ENCODE measurements around the gene CD164. TPM values are rescaled to one million over a fixed set of nuclear protein-coding genes. Genes with fewer than 3 reads are reported as not detected.

CD164 gene
- total RNA-seq, 4 donors from 2014 or later = 87.2 to 198 (median 166) TPM

DNA sequence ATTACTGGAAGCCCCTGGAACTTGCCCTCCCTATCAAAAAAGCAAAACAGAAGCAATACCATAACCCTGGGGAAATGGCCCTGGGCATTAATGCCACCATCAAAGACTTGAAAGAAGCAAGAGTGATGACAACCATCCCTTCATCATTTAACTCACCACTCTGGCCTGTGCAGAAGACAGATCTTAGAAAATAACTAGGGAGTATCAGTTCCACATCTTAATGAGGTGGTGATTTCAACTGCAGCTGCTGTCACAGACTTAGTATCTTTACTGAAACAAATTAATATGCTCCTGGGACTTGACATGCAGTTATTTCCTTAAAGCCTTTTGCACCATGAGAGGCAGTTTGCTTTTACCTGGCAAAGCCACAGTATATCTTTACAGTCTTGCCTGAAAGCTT is 24.1 kb downstream of the CD164 start:
- Histone ChIP-seq H3K4me1 (peaks cover 0 to 9% (median 0%) of the 10 kb centered on the region in 3 donors), H3K9me3 (peaks cover 0 to 7% (median 0%) of the 10 kb centered on the region in 3 donors), H3K36me3 (peaks cover 0 to 95% of the 10 kb centered on the region in 2 donors), H3K27ac (no peak overlapping the region), H3K27me3 (no peaks in the 10 kb centered on the region), H3K4me3 (no peak overlapping the region)
- ATAC-seq = no peak
- TF ChIP-seq EP300 (IDR thresholded peaks at IDR 0.05) (no peak), POLR2AphosphoS5 (IDR thresholded peaks at IDR 0.05) (no peak), POLR2A (IDR thresholded peaks at IDR 0.05) (no peak)
- TF ChIP-seq, protein P1, sequence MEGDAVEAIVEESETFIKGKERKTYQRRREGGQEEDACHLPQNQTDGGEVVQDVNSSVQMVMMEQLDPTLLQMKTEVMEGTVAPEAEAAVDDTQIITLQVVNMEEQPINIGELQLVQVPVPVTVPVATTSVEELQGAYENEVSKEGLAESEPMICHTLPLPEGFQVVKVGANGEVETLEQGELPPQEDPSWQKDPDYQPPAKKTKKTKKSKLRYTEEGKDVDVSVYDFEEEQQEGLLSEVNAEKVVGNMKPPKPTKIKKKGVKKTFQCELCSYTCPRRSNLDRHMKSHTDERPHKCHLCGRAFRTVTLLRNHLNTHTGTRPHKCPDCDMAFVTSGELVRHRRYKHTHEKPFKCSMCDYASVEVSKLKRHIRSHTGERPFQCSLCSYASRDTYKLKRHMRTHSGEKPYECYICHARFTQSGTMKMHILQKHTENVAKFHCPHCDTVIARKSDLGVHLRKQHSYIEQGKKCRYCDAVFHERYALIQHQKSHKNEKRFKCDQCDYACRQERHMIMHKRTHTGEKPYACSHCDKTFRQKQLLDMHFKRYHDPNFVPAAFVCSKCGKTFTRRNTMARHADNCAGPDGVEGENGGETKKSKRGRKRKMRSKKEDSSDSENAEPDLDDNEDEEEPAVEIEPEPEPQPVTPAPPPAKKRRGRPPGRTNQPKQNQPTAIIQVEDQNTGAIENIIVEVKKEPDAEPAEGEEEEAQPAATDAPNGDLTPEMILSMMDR (IDR thresholded peaks at IDR 0.05) = no peak

DNA sequence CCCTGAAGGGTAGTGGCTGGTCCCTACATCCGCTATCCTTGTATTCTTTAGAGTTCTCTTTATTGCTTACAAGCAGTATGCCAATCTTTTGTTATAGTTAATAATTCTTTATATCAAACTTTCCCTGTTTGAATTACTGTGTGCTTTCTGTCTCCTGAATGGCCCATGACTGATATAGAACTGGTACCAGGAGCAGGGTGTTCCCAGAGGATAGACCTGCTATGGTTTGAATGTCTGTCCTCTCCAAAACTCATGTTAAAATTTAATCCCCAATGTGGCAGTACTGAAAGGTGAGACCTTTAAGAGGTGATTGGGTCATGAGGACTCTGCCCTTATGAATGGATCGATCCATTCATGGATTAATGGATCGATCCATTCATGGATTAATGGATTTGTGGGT is 26.0 kb downstream of the CD164 start:
- ATAC-seq = no peak

DNA sequence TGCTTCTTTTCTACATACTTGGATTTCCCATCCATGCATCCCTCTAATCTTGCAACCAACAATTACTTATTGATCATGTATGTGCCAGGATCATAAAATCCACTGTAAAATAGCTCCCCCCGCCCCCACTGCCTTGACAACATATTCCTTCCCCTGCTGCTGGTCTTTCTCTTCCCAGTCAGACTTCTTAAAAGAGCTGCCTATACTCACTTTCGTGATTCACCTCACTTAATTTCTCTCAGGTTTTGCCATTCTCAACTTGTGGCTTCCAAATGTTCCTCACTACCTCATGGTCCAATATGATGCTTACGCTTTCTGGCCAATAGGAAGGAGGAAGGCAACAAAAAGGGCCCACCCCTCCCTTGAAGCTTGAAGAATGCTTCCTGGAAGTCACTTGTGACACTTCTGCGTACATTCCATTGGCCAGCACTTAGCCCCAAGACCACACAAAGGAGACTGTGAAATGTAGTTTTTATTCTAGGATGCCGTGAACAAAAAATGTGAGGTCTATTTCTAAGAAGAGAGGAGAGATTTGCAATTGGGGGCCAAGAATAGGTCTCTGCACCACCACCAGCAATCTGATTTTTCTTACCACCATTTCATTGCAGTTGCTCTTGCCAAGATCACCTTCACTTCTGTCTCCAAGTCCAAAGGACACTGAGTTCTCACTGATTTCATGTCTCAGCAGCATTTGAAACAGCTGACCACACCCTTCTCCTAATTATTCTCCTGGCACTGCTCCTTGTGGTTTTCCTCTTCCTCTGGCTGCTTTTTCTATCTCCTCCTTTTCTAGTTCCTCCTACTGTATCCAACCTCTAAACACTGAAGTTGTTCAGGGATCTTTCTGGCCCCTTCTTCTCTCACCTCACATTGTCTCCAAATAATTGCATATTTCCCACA is 30.8 kb downstream of the CD164 start:
- Histone ChIP-seq H3K9me3 (peaks cover 0 to 7% (median 0%) of the 10 kb centered on the region in 3 donors), H3K4me1 (peaks cover 0 to 14% (median 3%) of the 10 kb centered on the region in 3 donors), H3K27me3 (no peaks in the 10 kb centered on the region), H3K4me3 (no peak overlapping the region), H3K36me3 (peaks cover 0 to 31% of the 10 kb centered on the region in 2 donors), H3K27ac (no peak overlapping the region)
- ATAC-seq = no peak
- TF ChIP-seq POLR2A (IDR thresholded peaks at IDR 0.05) (no peak), EP300 (IDR thresholded peaks at IDR 0.05) (no peak), POLR2AphosphoS5 (IDR thresholded peaks at IDR 0.05) (no peak)
- TF ChIP-seq, protein P1 (IDR thresholded peaks at IDR 0.05) = no peak
- WGBS, 2 donors (ENCODE audit: low coverage in 1 of 2) = 86 to 94% methylated on average over 3 to 5 of the region's 5 CpGs

More for the DNA sequence above, 26.0 kb downstream of the CD164 start:
- Histone ChIP-seq H3K4me1 (no peaks in the 10 kb centered on the region), H3K27me3 (no peaks in the 10 kb centered on the region), H3K4me3 (no peak overlapping the region), H3K9me3 (peaks cover 0 to 7% (median 0%) of the 10 kb centered on the region in 3 donors), H3K27ac (no peak overlapping the region), H3K36me3 (peaks cover 0 to 77% of the 10 kb centered on the region in 2 donors)
- WGBS, 2 donors (ENCODE audit: low coverage in 1 of 2) = 100% methylated on average over 1 to 3 of the region's 3 CpGs
- TF ChIP-seq POLR2A (IDR thresholded peaks at IDR 0.05) (no peak), EP300 (IDR thresholded peaks at IDR 0.05) (no peak)

DNA sequence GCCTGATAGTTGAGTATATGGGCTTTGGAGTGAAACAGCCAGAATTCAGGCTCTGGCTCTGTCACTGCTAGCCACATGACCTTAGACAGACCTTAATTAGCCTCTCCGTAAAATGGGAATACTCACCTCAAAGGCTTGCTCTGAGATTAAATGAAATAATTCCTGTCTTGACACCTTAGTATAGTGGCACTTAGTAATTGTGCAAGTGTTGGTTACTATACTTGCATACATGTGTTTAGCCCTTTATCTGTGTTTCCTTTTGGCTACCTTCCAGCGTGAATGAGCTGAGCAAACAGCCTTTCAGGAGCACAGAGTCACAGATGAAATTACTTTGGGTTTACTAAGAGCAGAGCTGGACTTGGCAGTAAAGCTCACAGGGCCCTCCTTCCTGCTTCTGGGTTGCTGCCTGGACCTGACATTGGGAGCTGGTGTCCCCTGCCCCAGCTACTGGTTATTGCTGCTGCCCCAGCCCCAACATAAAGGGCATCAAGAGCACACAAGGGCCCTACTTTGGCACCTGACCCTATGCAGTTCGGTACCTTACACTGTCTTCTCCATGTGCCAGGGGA is 32.8 kb downstream of the CD164 start:
- H3K4me3 ChIP-seq = no peak overlapping the region
- TF ChIP-seq EP300 (IDR thresholded peaks at IDR 0.05) (no peak), POLR2AphosphoS5 (IDR thresholded peaks at IDR 0.05) (peak; percentile 23)
- peak; percentile 46 for ATAC-seq
- no peaks in the 10 kb centered on the region for H3K9me3 ChIP-seq
- no peaks in the 10 kb centered on the region for H3K27me3 ChIP-seq
- peaks cover 0 to 11% of the 10 kb centered on the region in 2 donors for H3K36me3 ChIP-seq
- H3K27ac ChIP-seq = no peak overlapping the region
- 16 to 67% methylated on average over 2 to 3 of the region's 3 CpGs for WGBS, 2 donors (ENCODE audit: low coverage in 1 of 2)
- H3K4me1 ChIP-seq = peaks cover 0 to 14% (median 3%) of the 10 kb centered on the region in 3 donors

DNA sequence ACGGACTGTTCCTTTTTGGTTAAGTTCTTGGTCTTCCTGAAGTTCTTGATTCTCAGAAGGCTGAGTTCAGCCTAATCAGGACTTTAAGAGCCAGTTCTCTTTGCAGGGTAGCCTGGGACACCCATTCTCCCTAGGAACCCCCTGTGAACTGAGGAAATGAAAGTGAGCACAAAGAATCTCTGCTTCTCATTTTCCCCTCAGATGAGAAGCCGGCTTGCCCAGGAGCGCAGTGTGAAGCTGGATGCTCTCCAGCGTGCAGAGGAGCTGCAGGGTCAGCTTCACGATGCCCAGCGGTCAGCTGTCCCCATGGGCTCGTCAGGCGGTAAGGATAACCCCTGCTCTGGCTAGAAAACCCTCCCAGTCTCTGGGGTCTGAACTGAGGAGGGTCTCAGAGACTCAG is 34.0 kb downstream of the CD164 start:
- Histone ChIP-seq H3K27ac (no peak overlapping the region), H3K36me3 (no peaks in the 10 kb centered on the region), H3K4me1 (peaks cover 0 to 14% (median 3%) of the 10 kb centered on the region in 3 donors), H3K4me3 (no peak overlapping the region), H3K9me3 (no peaks in the 10 kb centered on the region), H3K27me3 (no peaks in the 10 kb centered on the region)
- ATAC-seq = peak; percentile 38
- TF ChIP-seq, protein P1 (IDR thresholded peaks at IDR 0.05) = no peak
- no peak for TF ChIP-seq EP300 (IDR thresholded peaks at IDR 0.05)
- TF ChIP-seq POLR2A (IDR thresholded peaks at IDR 0.05) = no peak
- no peak for TF ChIP-seq POLR2AphosphoS5 (IDR thresholded peaks at IDR 0.05)
- WGBS, 2 donors (ENCODE audit: low coverage in 1 of 2) = 87 to 88% methylated on average over 3 to 5 of the region's 8 CpGs

Measured in gastroesophageal sphincter (tissue), 4 donors.